Uterus (tissue), 2 donors: ENCODE results near the gene TMEM126B.

Experiments used
- POLR2A ChIP-seq, 2 donors: fragments of 450-650 bp; IDR thresholded peaks; one replicate each; pipeline ENCODE4 v1.6.1; 2016; ENCODE audit warnings: antibody characterized with exemption in 2 of 2, mild to moderate bottlenecking in 1 of 2, moderate library complexity in 1 of 2
- TF ChIP-seq, protein P1 (sequence below), 4 experiments: fragments of 200-600 bp in 2 of 4; fragments of 450-650 bp in 2 of 4; sonication (generic) in 2 of 4; IDR thresholded peaks; one replicate each; pipeline ENCODE4 v1.5.1; 2016 to 2019; ENCODE audit warnings: antibody characterized with exemption in 4 of 4, mild to moderate bottlenecking in 2 of 4, moderate library complexity in 1 of 4

DNA sequence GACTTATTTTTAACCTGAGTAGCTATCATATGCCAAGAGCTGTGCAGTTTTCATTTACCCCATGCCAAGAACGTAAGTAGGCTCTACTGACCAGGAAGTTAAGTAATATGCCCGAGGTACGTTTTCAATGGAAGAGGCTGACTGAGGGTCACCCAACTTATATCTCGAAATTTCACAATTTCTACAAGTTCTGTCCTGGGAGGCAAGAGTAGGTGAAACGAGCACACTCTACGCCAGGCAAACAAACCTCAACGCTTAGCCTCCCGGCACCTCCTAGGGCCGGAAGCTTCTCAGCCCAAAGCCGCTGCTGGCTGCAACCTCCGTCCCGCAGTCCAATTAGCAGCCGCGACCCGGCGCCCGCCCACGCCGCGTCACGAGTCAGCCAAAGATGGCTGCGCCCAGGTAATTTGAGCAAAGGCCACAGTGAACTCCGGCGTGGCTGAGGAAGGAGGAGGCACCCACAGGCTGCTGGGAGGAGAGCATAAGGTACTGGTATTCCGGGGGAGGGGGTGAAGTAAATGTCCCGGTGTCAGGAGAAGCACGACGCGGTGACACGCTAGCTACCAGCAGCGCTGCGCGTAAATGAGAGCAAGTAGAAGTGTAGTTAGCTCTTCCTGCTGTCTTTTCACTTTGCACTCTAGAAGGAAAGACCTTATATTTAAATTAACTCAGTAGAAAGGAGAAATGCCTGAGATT, 19.4 kb downstream of the TMEM126B start, which contains the start of gene TMEM126A:
- TF ChIP-seq, protein P1, sequence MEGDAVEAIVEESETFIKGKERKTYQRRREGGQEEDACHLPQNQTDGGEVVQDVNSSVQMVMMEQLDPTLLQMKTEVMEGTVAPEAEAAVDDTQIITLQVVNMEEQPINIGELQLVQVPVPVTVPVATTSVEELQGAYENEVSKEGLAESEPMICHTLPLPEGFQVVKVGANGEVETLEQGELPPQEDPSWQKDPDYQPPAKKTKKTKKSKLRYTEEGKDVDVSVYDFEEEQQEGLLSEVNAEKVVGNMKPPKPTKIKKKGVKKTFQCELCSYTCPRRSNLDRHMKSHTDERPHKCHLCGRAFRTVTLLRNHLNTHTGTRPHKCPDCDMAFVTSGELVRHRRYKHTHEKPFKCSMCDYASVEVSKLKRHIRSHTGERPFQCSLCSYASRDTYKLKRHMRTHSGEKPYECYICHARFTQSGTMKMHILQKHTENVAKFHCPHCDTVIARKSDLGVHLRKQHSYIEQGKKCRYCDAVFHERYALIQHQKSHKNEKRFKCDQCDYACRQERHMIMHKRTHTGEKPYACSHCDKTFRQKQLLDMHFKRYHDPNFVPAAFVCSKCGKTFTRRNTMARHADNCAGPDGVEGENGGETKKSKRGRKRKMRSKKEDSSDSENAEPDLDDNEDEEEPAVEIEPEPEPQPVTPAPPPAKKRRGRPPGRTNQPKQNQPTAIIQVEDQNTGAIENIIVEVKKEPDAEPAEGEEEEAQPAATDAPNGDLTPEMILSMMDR (IDR thresholded peaks at IDR 0.05): no peak
- TF ChIP-seq POLR2A (IDR thresholded peaks at IDR 0.05): peak; percentile 54 to 62
